K562 (cell line): ENCODE data around the gene ARHGEF40. TPM values are rescaled to one million over a fixed set of nuclear protein-coding genes. Genes with fewer than 3 reads are reported as not detected.

Experiments used
- ARID1B ChIP-seq: fragments of 450-650 bp; IDR thresholded peaks from 2 replicates; pipeline ENCODE4 v1.6.1; 2016; ENCODE audit warnings: antibody characterized with exemption, mild to moderate bottlenecking, inconsistent platforms
- ATF7 ChIP-seq: fragments of 450-650 bp; IDR thresholded peaks from 2 replicates; pipeline ENCODE4 v1.7.1; 2014; ENCODE audit warnings: mild to moderate bottlenecking, moderate library complexity
- ELK1 ChIP-seq: sonication (generic); formaldehyde crosslinking; IDR thresholded peaks from 2 replicates; pipeline ENCODE4 v1.8.1; 2022; ENCODE audit warnings: missing genetic modification reagents
- ETV1 ChIP-seq: fragments of 450-650 bp; conservative IDR thresholded peaks from 2 replicates; pipeline ENCODE4 v1.6.1; 2016; ENCODE audit warnings: missing genetic modification characterization, control low read depth, low read depth, missing compliant biosample characterization
- GMEB1 ChIP-seq: fragments of 250-450 bp; sonication (Bioruptor Pico); IDR thresholded peaks from 2 replicates; pipeline ENCODE4 v1.4.0; 2020; ENCODE audit warnings: mild to moderate bottlenecking
- HDAC8 ChIP-seq: fragments of 450-650 bp; IDR thresholded peaks from 2 replicates; pipeline ENCODE4 v1.6.1; 2016; ENCODE audit warnings: mild to moderate bottlenecking, missing genetic modification characterization, moderate library complexity, missing compliant biosample characterization
- HMBOX1 ChIP-seq: sonication (generic); IDR thresholded peaks from 2 replicates; pipeline ENCODE4 v1.6.1; 2016
- IRF2 ChIP-seq: sonication (generic); formaldehyde crosslinking; IDR thresholded peaks from 2 replicates; pipeline ENCODE4 v1.8.1; 2022; ENCODE audit warnings: mild to moderate bottlenecking, missing genetic modification reagents
- KDM1A ChIP-seq, 2 experiments: fragments of 450-650 bp; IDR thresholded peaks; 2 replicates each; pipeline ENCODE4 v1.6.1; 2016; ENCODE audit warnings: mild to moderate bottlenecking in 2 of 2
- L3MBTL2 ChIP-seq: fragments of 450-650 bp; IDR thresholded peaks from 2 replicates; pipeline ENCODE4 v1.6.1; 2016; ENCODE audit warnings: mild to moderate bottlenecking, moderate library complexity
- LEF1 ChIP-seq: fragments of 450-650 bp; IDR thresholded peaks from 2 replicates; pipeline ENCODE4 v1.6.1; 2016; ENCODE audit warnings: mild to moderate bottlenecking
- MNT ChIP-seq, 2 experiments: fragments of 450-650 bp; conservative IDR thresholded peaks; 2 replicates each; pipeline ENCODE4 v1.6.1; 2017; ENCODE audit warnings: mild to moderate bottlenecking in 2 of 2, moderate library complexity in 2 of 2
- PCBP1 ChIP-seq: fragments of 200-400 bp; formaldehyde crosslinking; IDR thresholded peaks from 2 replicates; pipeline ENCODE4 v1.6.1; 2018; ENCODE audit warnings: mild to moderate bottlenecking, low read depth, low read length; ENCODE audit not compliant: poor library complexity, severe bottlenecking
- RBM14 ChIP-seq: fragments of 200-400 bp; formaldehyde crosslinking; IDR thresholded peaks from 2 replicates; pipeline ENCODE4 v1.6.1; 2018; ENCODE audit warnings: low read depth, mild to moderate bottlenecking, low read length, moderate library complexity, borderline replicate concordance; ENCODE audit not compliant: insufficient read depth
- RNF2 ChIP-seq: sonication (generic); IDR thresholded peaks from 2 replicates; pipeline ENCODE4 v1.6.1; 2016
- RUNX1 ChIP-seq: sonication (generic); IDR thresholded peaks from 2 replicates; pipeline ENCODE4 v1.6.1; 2016; ENCODE audit warnings: antibody characterized with exemption, low read depth
- SETDB1 ChIP-seq: IDR thresholded peaks from one replicate; pipeline ENCODE4 v1.6.1; 2012; ENCODE audit warnings: low read length, control low read depth, inconsistent platforms
- SIRT6 ChIP-seq: IDR thresholded peaks from one replicate; pipeline ENCODE4 v1.6.1; 2012; ENCODE audit warnings: low read depth, mild to moderate bottlenecking, control low read depth, inconsistent platforms, low read length, moderate library complexity
- ZNF121 ChIP-seq: sonication (generic); formaldehyde crosslinking; conservative IDR thresholded peaks from 2 replicates; pipeline ENCODE4 v1.8.0; 2022; ENCODE audit warnings: missing genetic modification reagents
- ZNF224 ChIP-seq: sonication (generic); formaldehyde crosslinking; IDR thresholded peaks from 2 replicates; pipeline ENCODE4 v1.8.0; 2022; ENCODE audit warnings: mild to moderate bottlenecking, missing genetic modification reagents
- ZNF311 ChIP-seq: fragments of 250-450 bp; sonication (Bioruptor Pico); IDR thresholded peaks from 2 replicates; pipeline ENCODE4 v1.4.0; 2020; ENCODE audit warnings: mild to moderate bottlenecking, moderate library complexity
- ZNF41 ChIP-seq: fragments of 250-450 bp; sonication (Bioruptor Pico); conservative IDR thresholded peaks from 2 replicates; pipeline ENCODE4 v1.4.0; 2020; ENCODE audit warnings: mild to moderate bottlenecking
- polyA plus RNA-seq, 8 experiments: library from polyadenylated mRNA; depleted of rRNA in 4 of 8; stranded (reverse) in 5 of 8; unstranded in 3 of 8; fragments of >200 nt; fragmentation: Nextera tagmentation in 2 of 8; fragmentation: Illumina TruSeq in 1 of 8; extraction: Ambion mirVana in 2 of 8; extraction: Trizol in 1 of 8; gene quantifications; 2 replicates each; pipeline versions ENCODE4 v1.2.1 to v1.2.3, GENCODE V29; 2011 to 2014; ENCODE audit warnings: inconsistent platforms in 1 of 8, missing spikeins in 1 of 8
- total RNA-seq, 7 experiments: library from RNA; depleted of rRNA in 6 of 7; stranded (reverse); fragments of >200 nt in 6 of 7; fragmentation: Illumina TruSeq in 2 of 7; extraction: Trizol in 2 of 7; gene quantifications; 2 replicates each; pipeline versions ENCODE4 v1.2.1 to v1.2.3, GENCODE V29; 2011 to 2021; ENCODE audit warnings: low replicate concordance in 1 of 7

Gene ARHGEF40
- total and polyA plus RNA-seq, 9 of the 15 experiments (the other 6 are each of a cell fraction or from before 2014, with no cell fraction given), result 0.42 to 6.3 (median 3.8) TPM

- no peak for TF ChIP-seq ZNF311 (CRISPR knock-in tag)
- TF ChIP-seq RUNX1, result no peak
- no peak for TF ChIP-seq GMEB1 (CRISPR knock-in tag)
- TF ChIP-seq MNT (conservative IDR thresholded peaks at IDR 0.05), result 0 out of 4 replicates have a peak, but pooled peaks of 1 of the 2 experiments have one; percentile 24
- TF ChIP-seq HMBOX1, result peak; percentile 32; the same call in 1 of the 2 replicates
- peak; percentile 67; the same call in 1 of the 2 replicates for TF ChIP-seq RNF2
- peak; percentile 30; the same call in 1 of the 2 replicates for TF ChIP-seq ATF7
- TF ChIP-seq ZNF41 (CRISPR knock-in tag), result no peak
- TF ChIP-seq LEF1, result 0 out of 2 replicates have a peak, but pooled peaks have one; percentile 27
- no peak for TF ChIP-seq ELK1
- TF ChIP-seq ETV1 (tag), result peak; percentile 96
- no peak for TF ChIP-seq KDM1A (IDR thresholded peaks at IDR 0.05)
- TF ChIP-seq PCBP1, result no peak
- no peak for TF ChIP-seq HDAC8 (tag)
- TF ChIP-seq L3MBTL2, result peak; percentile 28; the same call in 1 of the 2 replicates
- no peak for TF ChIP-seq SETDB1
- no peak for TF ChIP-seq RBM14
- TF ChIP-seq ZNF224 (CRISPR knock-in tag), result no peak
- no peak for TF ChIP-seq ZNF121 (CRISPR knock-in tag)
- peak; percentile 70 for TF ChIP-seq ARID1B
- no peak for TF ChIP-seq SIRT6
- TF ChIP-seq IRF2 (CRISPR knock-in tag), result no peak
Measured at GRCh38 chr14:21043974-21044618, 26.0 kb upstream of the ARHGEF40 start (continued).
